GM19025 (cell line): ENCODE data around the gene NPW.
"Not testable (repeated sequence)": the region's sequence is repeated elsewhere in the genome, so short reads cannot be mapped to it uniquely, and the experiment has no call there.

Experiments
- ATAC-seq: cut with Tn5 transposase; IDR thresholded peaks from one replicate; pipeline ENCODE4 v1.9.1; 2021; ENCODE audit warnings: mild to moderate bottlenecking, low read depth, moderate library complexity; ENCODE audit not compliant: unreplicated experiment

NPW gene

DNA sequence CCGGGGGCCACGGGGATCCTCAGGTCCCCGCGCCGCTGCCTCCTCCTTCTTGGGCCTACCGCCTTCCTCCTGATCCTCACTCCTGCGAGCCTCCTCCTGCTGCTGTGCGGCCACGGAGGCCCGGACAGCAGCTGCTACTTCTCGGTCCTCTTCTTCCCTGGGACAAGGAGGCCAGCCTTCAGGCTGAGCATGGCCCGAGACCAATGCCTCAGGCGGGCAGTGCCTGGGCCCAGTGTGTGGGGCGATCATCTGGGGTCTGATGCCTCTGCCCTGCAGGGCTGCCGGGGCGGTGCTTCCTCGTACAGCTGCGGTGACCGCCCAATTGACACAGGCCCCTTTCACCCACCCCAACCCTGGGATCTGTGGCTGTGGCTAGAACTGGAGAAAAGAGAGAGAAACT, 18.6 kb upstream of the NPW start:
- ATAC-seq = no peak

DNA sequence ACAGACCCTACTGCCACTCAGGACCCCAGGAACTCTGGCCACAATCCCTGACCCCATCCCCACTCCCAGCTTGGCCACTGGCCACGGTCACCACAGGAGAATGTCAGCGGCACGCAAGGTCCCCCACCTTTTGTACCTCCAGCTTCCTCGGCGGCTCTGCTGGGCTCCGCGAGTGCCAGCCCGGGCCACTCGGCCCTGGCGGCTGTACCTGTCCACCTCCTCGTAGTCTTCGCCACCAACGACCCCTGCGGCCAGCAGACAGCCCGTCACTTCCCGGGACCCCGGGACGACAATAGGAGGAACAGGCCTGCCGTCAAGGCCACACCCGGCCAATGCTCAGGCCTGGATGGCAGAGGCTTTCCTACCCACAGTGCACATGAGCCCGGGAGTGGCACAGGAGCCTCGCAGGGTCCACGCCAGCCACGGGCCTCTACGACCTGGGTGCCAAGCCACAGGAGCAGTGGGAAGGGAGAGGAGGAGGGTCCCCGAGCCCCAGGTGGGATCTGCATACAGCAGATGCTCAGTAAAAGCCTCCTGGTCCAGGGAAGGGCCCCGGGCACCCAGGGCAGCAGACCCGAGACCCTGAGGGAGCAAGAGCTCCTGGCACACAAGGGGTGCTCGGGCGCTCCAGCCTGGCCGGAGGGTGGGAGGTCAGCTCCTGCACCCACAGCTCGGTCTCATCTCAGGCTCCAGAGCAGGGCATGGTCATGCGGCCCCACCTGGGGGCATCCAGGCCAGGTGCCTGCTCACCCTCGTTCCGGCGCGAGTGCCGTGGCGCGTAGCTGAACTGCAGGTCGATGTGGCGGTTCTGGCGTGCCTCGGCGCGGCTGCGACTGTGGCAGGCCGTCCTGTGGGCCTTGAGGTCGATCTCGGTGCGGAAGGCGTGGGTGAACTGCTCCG, 17.9 kb upstream of the NPW start:
- no peak for ATAC-seq

DNA sequence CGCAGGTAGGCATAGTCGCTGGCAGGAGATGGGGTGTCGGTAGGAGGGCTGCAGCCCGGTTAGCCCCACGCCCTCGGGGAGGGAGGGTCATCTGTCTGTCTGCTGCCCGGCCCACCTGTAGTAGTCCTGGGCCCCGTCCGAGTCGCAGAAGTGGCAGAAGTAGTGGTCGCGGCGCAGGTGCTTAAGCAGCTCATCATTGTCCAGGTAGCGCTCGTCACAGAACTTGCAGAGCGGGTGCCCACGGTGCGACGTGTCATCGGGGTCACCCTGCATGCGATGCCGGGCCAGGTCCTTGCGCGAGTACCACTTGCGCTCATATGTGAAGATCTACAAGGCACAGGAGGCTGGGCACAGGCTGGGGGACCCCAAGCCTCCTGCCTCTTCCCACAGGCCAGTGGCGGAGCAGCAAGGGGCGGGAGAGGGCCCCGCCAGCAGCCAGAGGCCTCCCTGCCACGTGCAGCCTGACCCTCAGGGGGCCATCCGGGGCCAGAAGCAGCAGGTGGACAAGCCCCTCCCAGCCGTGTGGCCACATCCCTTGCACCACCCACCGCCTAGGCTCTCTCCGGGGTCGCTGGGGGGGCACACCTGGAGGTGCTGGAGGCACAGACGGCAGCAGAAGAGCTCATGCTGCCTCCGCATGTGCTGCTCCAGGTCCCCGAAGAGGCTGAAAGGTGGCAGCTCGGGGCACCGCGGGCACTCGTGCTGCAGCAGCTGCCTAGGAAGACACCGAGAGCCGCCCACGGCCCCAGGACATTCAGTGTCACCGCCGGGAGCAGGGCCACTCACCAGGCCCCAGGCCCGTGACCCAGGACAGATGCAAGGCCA, 17.0 kb upstream of the NPW start:
- no peak for ATAC-seq

- ATAC-seq = no peak
These were observed 16.3 kb upstream of the NPW start for GRCh38 chr16:2003231-2003826.

GRCh38 chr16:2003827-2004641, 15.6 kb upstream of the NPW start:
- peak; percentile 85 for ATAC-seq

GRCh38 chr16:2004795-2005517, 14.6 kb upstream of the NPW start:
- no peak for ATAC-seq

GRCh38 chr16:2005646-2006045, 13.9 kb upstream of the NPW start:
- ATAC-seq = no peak

GRCh38 chr16:2006317-2006716, 13.3 kb upstream of the NPW start:
- ATAC-seq = no peak

DNA sequence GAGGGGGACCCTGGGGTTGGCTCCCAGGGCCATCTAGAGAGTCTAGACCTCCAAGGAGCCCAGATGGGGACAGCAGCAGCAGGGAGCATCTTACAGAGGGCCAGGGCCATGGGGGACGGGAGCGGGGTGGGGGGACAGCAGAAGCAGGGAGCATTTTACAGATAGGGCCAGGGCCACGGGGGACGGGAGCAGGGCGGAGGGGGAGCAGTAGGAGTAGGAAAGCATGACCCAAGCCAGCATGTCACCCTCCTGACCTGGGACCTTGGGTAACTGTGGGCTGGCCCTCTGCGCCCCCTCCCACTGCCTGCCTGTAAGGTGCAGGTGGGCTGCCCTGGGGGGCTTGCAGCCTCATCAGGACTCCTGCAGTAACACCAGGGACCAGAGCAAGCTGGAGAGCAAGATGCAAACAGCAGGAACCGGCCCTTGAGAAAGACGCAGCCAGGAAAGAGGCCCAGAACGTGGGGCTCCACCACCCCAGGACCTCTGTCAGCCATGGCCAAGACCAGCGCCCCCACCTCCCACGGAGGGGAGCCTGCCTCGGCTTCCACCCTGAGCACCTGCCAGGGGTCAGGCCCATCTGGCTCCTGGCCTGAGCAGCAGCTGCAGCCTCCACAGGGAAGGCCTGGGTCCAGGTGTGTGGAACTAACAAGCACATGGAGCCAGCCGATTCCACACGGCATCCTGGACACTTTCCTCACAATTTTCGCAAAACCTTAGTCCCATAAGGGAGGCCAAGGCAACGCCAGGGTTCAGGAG, 12.3 kb upstream of the NPW start:
- ATAC-seq = no peak

DNA sequence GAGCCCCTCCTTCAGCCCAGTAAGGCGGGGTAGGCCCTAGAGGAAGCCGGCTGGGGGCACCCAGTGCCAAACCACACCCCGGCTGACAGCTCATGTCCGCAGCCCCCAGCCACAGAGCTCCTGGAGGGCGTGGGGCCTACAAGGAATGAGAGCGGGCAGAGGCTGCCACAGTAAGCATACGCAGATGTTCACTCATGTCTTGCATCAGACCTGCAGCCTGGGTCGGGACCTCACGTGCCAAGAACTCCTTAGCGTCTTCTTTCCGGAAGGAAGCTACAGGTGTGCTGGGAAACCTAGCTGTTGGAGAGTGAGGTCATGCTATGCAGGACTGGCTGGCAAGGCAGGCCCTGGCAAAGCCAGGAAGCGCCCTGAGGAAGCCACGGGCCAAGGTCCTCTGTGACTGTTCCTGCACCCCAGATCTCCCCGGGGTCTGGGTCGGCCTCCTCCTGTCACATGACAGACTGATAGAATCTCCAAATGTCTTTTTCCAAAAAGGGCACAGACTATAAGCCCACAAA, 11.5 kb upstream of the NPW start:
- no peak for ATAC-seq

DNA sequence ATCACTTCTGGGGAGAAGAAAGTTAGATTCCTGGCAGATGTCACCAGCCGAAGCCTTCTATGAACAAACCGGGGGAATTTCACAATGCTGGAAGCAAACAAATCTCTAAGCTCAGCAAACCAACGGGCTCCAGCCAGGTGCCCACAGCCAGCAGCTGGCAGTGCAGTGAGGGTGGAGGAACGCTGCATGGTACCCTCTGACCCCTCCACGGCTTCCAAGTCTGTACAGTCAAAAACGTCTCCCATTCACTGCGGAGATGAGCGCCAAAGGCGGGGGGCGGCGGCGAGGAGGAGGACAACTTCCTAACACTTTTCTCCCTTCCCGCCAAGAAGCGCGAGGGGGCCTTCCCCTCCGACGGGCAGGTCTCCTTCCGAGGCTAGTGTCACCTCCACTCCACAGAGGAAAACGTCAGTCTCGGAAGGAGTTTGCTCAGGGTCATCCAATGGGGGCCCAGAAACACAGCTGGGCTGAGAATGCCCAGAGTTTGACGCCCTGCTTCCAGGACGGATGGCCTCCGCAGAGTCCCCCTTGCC, 10.9 kb upstream of the NPW start:
- no peak for ATAC-seq

DNA sequence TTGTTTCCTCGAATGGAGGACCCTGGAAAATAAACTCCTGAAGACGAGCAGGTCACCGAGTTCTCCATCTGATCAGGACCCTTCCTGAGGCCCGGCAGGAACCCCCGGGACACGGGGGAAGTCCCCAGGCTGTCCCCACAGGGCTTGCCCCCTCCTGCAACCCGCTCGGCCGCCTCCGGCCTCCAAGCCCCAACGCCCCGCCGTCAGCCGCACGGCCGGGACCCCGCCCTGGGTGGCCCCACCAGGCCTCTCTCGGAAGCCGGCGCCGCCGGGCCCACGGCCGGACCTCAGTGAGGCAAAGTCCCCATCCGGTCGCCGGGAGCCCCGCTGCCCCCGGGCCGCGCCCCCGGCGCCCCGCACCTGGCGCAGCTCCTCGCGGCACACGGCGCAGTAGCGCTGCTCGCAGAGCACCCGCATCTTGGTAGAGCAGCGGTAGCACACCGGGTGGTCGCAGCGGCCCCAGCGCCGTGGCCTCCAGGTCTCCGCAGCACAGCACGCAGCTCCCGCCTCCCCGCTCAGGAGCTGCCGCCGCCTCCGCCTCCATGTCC, 10.3 kb upstream of the NPW start:
- peak; percentile 22 for ATAC-seq

DNA sequence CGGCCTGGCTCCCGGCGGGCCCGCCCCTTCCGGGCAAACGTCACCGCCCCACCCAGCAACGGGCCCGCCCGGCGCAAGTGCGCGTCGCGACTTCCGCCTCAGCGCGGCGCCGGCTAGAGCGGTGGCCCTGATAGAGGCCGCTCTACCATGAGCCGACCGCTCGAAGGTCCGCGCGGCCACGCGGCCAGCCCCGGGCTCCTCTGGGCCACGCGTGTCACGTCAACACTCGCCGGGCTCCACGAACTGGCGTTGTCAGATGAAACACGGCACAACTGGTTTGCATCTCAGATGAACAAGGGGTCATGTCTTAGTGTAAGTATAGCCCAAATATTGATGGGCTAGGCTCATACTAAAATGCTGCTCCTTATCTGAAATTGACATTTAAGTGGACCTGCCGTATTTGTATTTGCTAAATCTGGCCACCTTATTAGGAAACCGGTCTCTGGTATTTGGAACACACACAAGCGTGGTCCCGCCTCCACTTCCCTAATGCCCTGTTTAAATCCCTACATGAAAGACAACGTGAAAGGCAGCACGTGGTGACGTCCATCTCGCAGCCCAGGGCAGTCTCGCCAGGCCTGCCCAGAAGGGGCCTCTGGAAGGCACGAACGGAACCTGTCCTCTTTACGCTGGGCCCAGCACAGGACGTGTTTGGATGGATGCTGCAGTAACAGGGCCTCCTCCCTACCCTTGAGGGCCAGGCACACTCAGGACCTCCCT, 9.6 kb upstream of the NPW start, which contains the start of gene ZNF598:
ZNF598 (minus strand) TSS at position 31 of the 720 bp plus-strand sequence.
- peak; percentile 93 for ATAC-seq

- not testable (repeated sequence) for ATAC-seq
These were observed 7.9 kb upstream of the NPW start for GRCh38 chr16:2011726-2012125.

DNA sequence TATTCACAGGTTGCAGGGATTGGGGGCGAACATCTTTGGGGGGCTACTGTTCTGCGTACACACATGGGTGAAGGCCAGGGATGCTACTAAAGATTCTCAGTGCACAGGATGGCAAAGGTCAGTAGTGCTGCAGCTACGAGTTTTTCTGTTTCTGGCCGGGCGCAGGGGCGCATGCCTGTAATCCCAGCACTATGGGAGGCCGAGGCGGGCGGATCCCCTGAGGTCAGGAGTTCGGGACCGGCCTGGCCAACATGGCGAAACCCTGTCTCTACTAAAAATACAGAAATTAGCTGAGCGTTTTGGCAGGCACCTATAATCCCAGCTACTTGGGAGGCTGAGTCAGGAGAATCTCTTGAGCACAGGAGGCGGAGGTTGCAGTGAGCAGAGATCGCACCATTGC, 6.1 kb upstream of the NPW start:
- ATAC-seq = no peak

DNA sequence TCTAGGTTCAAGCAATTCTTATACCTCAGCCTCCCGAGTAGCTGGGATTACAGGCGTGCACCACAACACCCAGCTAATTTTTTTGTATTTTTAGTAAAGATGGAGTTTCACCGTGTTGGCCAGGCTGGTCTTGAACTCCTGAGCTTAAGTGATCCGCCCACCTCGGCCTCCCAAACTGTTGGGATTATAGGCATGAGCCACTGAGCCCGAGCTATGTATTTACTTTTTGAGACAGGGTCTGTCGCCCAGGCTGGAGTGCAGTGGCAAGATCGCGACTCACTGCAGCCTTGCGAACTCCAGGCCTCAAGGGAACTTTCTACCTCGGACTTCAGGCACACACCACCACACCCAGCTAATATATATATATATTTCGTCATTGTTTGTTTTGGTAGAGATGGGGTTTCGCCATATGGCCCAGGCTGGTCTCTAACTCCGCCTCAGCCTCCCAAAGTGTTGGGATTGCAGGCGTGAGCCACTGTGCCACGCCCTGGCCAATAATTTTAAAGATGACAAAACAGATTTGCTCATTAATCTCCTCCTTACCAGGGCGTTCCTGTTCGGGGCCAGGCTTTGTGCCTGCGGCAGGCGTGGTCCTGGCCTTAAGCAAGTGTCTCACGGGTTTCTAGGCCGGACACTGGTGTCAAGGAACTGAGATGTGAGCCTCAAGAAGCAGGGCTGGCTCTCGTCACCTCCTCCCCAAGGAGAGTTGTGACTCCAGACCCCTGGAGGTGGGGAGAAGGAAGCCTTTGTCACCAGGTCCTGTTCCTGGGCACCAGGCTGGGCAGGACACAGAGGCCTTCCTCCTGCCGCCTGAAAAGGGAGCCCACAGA, 4.3 kb upstream of the NPW start:
- no peak for ATAC-seq

- no peak for ATAC-seq
These were observed 3.7 kb upstream of the NPW start for GRCh38 chr16:2015947-2016208.
